Measurements from ENCODE around the gene CFAP52.
"Not testable (repeated sequence)": the region's sequence is repeated elsewhere in the genome, so short reads cannot be mapped to it uniquely, and the experiment has no call there.

CFAP52 gene

DNA sequence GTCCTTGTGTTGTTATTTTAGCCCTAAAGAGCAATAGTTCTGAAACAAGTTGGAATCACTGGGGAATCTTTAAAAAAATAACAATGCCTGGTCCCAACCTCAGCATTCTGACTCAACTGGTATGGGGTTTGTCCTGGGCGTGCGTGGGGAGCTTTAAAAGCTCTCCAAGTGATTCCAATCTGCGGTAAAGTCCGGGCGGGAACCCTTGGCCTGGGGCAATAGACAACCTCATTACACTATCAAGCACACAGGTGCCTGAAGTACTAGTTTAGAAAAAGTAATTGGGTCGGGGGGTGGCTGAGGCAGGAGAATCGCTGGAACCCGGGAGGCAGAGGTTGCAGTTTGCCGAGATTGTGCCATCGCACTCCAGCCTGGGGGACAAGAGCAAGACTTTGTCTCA is 5.2 kb upstream of the CFAP52 start:
- DNase-seq (ENCODE audit: low read depth, low spot score) = no peak

- peak; percentile 47 for DNase-seq (ENCODE audit: low read depth, low spot score)
Observed at GRCh38 chr17:9575381-9576101, 901 bp upstream of the CFAP52 start, which contains the start of gene STX8. TSS of gene STX8 (minus strand) at chr17:9575820. CDS start at chr17:9575808, 12 bp downstream.

DNA sequence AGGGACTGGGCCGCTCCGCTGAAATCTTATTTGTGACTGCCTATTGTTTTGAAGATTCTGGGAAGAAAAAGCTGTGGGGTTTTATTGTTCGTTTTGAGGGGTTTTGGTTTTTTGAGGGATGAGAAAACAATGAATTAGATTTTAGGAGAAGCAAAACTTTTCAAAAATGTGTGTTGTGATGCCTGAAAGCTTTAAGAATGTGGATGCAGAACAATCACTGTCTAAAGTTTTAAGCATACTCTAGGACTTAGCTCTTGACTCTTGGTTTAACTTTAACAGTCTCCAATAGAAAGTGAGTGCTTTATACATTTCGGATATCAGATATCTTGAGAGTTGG is 899 bp downstream of the CFAP52 start:
- no peak for DNase-seq (ENCODE audit: low read depth, low spot score)

DNA sequence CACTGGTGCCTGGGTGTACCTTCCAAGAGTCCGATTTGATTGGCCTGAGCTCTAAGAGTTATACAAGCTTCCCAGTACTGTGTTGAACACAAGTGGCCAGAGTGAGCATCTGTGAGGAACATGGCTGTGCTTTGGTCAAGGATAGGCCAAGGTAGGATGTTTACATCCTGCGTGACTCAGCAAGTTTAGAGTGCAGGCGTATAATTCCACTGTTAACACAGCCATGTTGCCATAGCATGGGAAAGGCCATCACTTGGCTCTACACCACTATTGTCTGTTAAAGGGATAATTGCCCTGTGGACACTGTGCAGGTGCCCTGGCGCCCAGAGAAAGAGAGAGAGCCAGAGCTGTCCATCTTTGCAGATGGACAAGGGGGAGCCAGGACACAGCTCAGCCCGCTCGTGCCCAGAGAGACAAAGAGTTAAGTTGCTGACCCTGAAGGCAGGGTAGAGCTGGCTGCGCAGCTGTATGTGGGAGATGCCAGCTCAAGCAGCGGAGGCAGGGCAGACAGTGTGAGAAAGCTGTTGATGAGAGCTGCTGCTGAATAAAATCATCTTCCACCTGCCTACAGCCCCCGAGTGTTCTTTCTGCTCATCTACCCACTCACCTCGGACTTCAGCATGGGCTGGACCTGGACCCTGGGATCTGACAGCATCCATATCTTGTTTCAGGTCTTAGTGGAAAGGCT is 11.7 kb downstream of the CFAP52 start:
- DNase-seq (ENCODE audit: low read depth, low spot score) = no peak

GRCh38 chr17:9594065-9594464 is 17.6 kb downstream of the CFAP52 start:
- DNase-seq (ENCODE audit: low read depth, low spot score) = no peak

GRCh38 chr17:9597638-9598037 is 21.2 kb downstream of the CFAP52 start:
- not testable (repeated sequence) for DNase-seq (ENCODE audit: low read depth, low spot score)

- DNase-seq (ENCODE audit: low read depth, low spot score) = no peak
Observed at GRCh38 chr17:9598661-9599060, 22.2 kb downstream of the CFAP52 start.

GRCh38 chr17:9604583-9604982 is 28.1 kb downstream of the CFAP52 start:
- DNase-seq (ENCODE audit: low read depth, low spot score) = not testable (repeated sequence)

- no peak for DNase-seq (ENCODE audit: low read depth, low spot score)
Observed at GRCh38 chr17:9606453-9606852, 30.0 kb downstream of the CFAP52 start.

GRCh38 chr17:9607058-9607457 is 30.6 kb downstream of the CFAP52 start:
- DNase-seq (ENCODE audit: low read depth, low spot score) = not testable (repeated sequence)

DNA sequence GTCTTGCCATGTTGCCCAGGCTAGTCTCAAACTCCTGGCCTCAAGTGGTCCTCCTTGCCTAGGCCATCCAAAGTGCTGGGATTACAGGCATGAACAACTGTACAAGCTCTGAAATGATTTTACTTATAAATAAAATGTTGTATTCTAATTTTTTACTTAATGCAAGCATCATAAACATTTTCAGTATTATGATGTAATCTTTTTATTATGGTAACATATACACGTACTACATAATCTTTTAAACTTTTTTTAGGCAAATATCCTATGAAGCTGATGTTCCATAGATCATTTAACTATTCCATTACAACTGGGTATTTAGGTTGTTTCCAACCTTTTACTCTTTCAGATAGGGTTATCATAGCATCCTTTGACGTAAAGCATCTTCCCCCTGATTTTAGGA is 35.1 kb downstream of the CFAP52 start:
- DNase-seq (ENCODE audit: low read depth, low spot score) = no peak

- no peak for DNase-seq (ENCODE audit: low read depth, low spot score)
Observed at GRCh38 chr17:9612006-9612405, 35.6 kb downstream of the CFAP52 start.

GRCh38 chr17:9615486-9615885 is 39.0 kb downstream of the CFAP52 start:
- no peak for DNase-seq (ENCODE audit: low read depth, low spot score)

- DNase-seq (ENCODE audit: low read depth, low spot score) = no peak
Observed at GRCh38 chr17:9622961-9623360, 46.5 kb downstream of the CFAP52 start.

GRCh38 chr17:9628509-9628908 is 52.1 kb downstream of the CFAP52 start:
- DNase-seq (ENCODE audit: low read depth, low spot score) = no peak

GRCh38 chr17:9632741-9633140 is 56.3 kb downstream of the CFAP52 start:
- no peak for DNase-seq (ENCODE audit: low read depth, low spot score)

GRCh38 chr17:9635340-9635739 is 58.9 kb downstream of the CFAP52 start:
- DNase-seq (ENCODE audit: low read depth, low spot score) = no peak

DNA sequence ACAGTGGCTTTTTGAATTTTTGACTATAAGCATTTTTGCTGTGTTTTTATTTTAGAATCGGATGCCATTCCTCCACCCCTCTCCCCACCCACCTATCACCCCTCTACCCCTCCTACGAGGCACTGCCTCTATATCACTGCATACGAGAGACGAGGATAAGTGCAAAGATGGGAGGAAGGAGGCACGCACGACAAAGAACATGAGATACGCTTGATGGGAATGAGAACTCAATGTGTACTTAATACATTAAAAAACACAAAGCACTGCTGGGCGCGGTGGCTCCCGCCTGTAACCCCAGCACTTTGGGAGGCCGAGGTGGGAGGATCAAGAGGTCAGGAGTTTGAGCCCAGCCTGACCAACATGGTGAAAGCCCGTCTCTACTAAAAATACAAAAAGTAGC is 60.1 kb downstream of the CFAP52 start:
- no peak for DNase-seq (ENCODE audit: low read depth, low spot score)

DNA sequence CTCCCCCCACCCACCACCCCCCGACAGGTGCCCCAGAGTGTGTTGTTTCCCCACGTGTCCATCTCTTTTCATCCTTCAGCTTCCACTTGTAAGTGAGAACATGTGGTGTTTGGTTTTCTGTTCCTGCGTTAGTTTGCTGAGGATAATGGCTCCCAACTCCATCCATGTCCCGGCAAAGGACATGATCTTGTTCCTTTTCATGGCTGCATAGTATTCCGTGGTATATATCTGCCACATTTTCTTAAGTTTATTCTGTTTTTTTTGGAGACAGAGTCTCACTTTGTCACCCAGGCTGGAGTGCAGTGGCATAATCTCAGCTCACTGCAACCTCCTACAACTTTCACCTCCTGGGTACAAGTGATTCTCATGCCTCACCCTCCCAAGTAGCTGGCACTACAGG is 63.9 kb downstream of the CFAP52 start:
- not testable (repeated sequence) for DNase-seq (ENCODE audit: low read depth, low spot score)

DNA sequence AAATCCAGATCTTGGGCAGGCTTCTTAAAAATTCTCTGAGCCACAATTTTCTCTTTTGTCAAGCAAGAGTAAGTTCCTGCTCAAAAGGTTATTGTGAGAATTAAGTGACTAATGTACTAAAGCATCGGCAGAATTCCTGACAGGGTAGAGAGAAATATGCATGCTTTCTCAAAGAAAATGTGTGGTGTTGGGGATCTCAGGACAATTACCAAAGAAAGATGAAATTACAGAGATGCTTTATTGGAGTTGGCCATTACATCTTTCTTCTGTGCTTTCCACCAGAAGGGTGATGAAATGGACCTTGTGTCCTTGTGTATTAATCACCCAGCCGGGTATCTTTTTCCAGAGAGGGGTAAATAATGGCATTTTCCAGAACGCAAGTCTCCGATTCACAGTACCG is 67.2 kb downstream of the CFAP52 start:
- no peak for DNase-seq (ENCODE audit: low read depth, low spot score)

- DNase-seq (ENCODE audit: low read depth, low spot score) = no peak
Observed at GRCh38 chr17:9644910-9645751, 68.7 kb downstream of the CFAP52 start, which contains the start of gene USP43. TSS of gene USP43 (plus strand) at chr17:9645517. CDS start at chr17:9645633, 116 bp downstream.

DNA sequence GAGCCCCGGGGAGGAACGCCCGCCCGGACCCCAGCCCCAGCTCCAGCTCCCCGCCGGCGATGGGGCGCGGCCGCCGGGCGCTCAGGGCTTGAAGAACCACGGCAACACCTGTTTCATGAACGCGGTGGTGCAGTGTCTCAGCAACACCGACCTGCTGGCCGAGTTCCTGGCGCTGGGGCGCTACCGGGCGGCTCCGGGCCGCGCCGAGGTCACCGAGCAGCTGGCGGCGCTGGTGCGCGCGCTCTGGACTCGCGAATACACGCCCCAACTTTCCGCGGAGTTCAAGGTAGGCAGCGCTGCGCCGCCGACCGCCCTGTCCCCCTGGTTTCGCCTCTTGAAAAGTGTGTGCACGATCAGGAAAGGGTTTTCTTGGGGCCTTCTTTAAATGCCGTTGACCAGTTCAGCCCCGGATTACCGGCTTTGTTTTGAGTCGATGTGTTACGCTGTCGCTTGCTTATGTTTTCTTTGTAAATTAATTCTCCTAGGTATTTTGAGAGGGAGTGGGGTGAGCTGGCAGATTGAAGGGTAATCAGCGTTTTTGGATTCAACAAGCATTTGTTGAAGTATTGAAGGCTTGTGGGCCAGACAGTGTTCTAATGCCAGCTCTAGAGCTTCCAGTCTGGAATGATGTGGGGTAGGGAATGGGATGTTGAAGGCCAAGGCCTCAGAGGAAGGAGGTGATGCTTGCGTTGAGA is 69.6 kb downstream of the CFAP52 start:
- no peak for DNase-seq (ENCODE audit: low read depth, low spot score)
